ENCODE measurements around the gene MSH3.
A peak's percentile ranks its signal among the peaks of the same experiment; 100 is the strongest.

Gene MSH3

GRCh38 chr5:80631278-80632259 is 22.9 kb upstream of the MSH3 start:
- H3K4me3 ChIP-seq (ENCODE audit: low read depth, low read length) = no peak overlapping the region
- no peak for TF ChIP-seq CTCF (IDR thresholded peaks at IDR 0.05; ENCODE audit: low read depth, low read length, missing control alignments)
- DNase-seq (ENCODE audit: low read depth) = no peak

GRCh38 chr5:80632700-80633099 is 21.8 kb upstream of the MSH3 start:
- no peak for TF ChIP-seq CTCF (IDR thresholded peaks at IDR 0.05; ENCODE audit: low read depth, low read length, missing control alignments)
- H3K4me3 ChIP-seq (ENCODE audit: low read depth, low read length) = no peak overlapping the region
- DNase-seq (ENCODE audit: low read depth) = no peak

GRCh38 chr5:80634193-80634592 is 20.3 kb upstream of the MSH3 start:
- no peak for DNase-seq (ENCODE audit: low read depth)
- no peak overlapping the region for H3K4me3 ChIP-seq (ENCODE audit: low read depth, low read length)
- no peak for TF ChIP-seq CTCF (IDR thresholded peaks at IDR 0.05; ENCODE audit: low read depth, low read length, missing control alignments)

- no peak overlapping the region for H3K4me3 ChIP-seq (ENCODE audit: low read depth, low read length)
- no peak for DNase-seq (ENCODE audit: low read depth)
- no peak for TF ChIP-seq CTCF (IDR thresholded peaks at IDR 0.05; ENCODE audit: low read depth, low read length, missing control alignments)
Observed at GRCh38 chr5:80641353-80641752, 13.1 kb upstream of the MSH3 start.

GRCh38 chr5:80644900-80645299 is 9.6 kb upstream of the MSH3 start:
- no peak overlapping the region for H3K4me3 ChIP-seq (ENCODE audit: low read depth, low read length)
- no peak for TF ChIP-seq CTCF (IDR thresholded peaks at IDR 0.05; ENCODE audit: low read depth, low read length, missing control alignments)
- DNase-seq (ENCODE audit: low read depth) = no peak

GRCh38 chr5:80646926-80647325 is 7.5 kb upstream of the MSH3 start:
- DNase-seq (ENCODE audit: low read depth) = no peak
- no peak for TF ChIP-seq CTCF (IDR thresholded peaks at IDR 0.05; ENCODE audit: low read depth, low read length, missing control alignments)
- no peak overlapping the region for H3K4me3 ChIP-seq (ENCODE audit: low read depth, low read length)

- no peak for DNase-seq (ENCODE audit: low read depth)
- TF ChIP-seq CTCF (IDR thresholded peaks at IDR 0.05; ENCODE audit: low read depth, low read length, missing control alignments) = no peak
- peak overlapping the region; percentile 68 for H3K4me3 ChIP-seq (ENCODE audit: low read depth, low read length)
Observed at GRCh38 chr5:80653502-80653901, 950 bp upstream of the MSH3 start.

All from GM12864 (cell line).